NCI-H2029 (cell line): ENCODE data around the gene TAS2R30.
"Not testable (repeated sequence)": the region's sequence is repeated elsewhere in the genome, so short reads cannot be mapped to it uniquely, and the experiment has no call there.

Experiments used
- DNase-seq: peaks from one replicate; lab custom pipeline; 2025; lab: John Stamatoyannopoulos, UW

The TAS2R30 gene

GRCh38 chr12:11130382-11130781 is 4.1 kb downstream of the TAS2R30 start:
- DNase-seq = no peak

GRCh38 chr12:11114130-11114529 is 20.3 kb downstream of the TAS2R30 start:
- not testable (repeated sequence) for DNase-seq

GRCh38 chr12:11111213-11111612 is 23.2 kb downstream of the TAS2R30 start:
- not testable (repeated sequence) for DNase-seq

- no peak for DNase-seq
Measured at GRCh38 chr12:11108862-11109261, 25.6 kb downstream of the TAS2R30 start.

- no peak for DNase-seq
Measured at GRCh38 chr12:11107719-11108118, 26.7 kb downstream of the TAS2R30 start.

GRCh38 chr12:11106288-11106687 is 28.2 kb downstream of the TAS2R30 start:
- no peak for DNase-seq

- no peak for DNase-seq
Measured at GRCh38 chr12:11105546-11105945, 28.9 kb downstream of the TAS2R30 start.

GRCh38 chr12:11094910-11095309 is 39.5 kb downstream of the TAS2R30 start:
- not testable (repeated sequence) for DNase-seq

GRCh38 chr12:11092128-11092527 is 42.3 kb downstream of the TAS2R30 start, which contains the start of gene TAS2R43:
TAS2R43 (minus strand) TSS chr12:11092313; CDS start chr12:11092229, 84 bp downstream.
- DNase-seq = no peak

GRCh38 chr12:11089246-11089645 is 45.2 kb downstream of the TAS2R30 start:
- DNase-seq = no peak

- DNase-seq = no peak
Measured at GRCh38 chr12:11085419-11085818, 49.0 kb downstream of the TAS2R30 start.
